GM12891 (cell line): ENCODE measurements around the gene SLC2A13.
"Not testable (repeated sequence)": the region's sequence is repeated elsewhere in the genome, so short reads cannot be mapped to it uniquely, and the experiment has no call there.

Source experiments
- PAX5 ChIP-seq: IDR thresholded peaks from 2 replicates; pipeline ENCODE4 v1.6.1; 2011; ENCODE audit warnings: low read length, moderate library complexity, mild to moderate bottlenecking; ENCODE audit not compliant: insufficient read depth, severe bottlenecking
- SPI1 ChIP-seq: IDR thresholded peaks from 2 replicates; pipeline ENCODE4 v1.6.1; 2011; ENCODE audit warnings: low read depth, low read length, control low read depth

GRCh38 chr12:39812456-39812855, 293.4 kb downstream of the SLC2A13 start:
- not testable (repeated sequence) for TF ChIP-seq PAX5, SPI1
